ENCODE data around the gene ENSA.
"Not testable (repeated sequence)": the region's sequence is repeated elsewhere in the genome, so short reads cannot be mapped to it uniquely, and the experiment has no call there.

DNA sequence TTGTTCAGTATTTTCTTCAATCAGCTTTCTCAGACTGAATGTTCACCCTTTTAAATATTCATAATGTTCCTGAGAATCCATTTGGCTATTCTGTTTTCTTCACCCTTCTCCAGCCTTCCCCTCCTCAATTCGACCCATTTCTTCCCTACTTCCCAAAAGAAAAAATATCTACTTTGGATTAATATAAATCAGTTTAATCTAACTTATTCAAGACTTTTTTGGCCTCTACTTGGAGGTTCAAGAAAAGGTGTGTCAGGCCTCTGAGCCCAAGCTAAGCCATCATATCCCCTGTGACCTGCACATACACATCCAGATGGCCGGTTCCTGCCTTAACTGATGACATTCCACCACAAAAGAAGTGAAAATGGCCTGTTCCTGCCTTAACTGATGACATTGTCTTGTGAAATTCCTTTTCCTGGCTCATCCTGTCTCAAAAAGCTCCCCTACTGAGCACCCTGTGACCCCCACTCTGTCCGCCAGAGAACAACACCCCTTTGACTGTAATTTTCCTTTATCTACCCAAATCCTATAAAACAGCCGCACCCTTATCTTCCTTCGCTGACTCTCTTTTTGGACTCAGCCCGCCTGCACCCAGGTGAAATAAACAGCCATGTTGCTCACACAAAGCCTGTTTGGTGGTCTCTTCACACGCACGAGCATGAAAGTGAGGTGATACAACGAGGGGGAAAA, 11.9 kb upstream of the ENSA start:
- not testable (repeated sequence) for TF ChIP-seq POLR2A (IDR thresholded peaks at IDR 0.05)
- TF ChIP-seq, protein P1, sequence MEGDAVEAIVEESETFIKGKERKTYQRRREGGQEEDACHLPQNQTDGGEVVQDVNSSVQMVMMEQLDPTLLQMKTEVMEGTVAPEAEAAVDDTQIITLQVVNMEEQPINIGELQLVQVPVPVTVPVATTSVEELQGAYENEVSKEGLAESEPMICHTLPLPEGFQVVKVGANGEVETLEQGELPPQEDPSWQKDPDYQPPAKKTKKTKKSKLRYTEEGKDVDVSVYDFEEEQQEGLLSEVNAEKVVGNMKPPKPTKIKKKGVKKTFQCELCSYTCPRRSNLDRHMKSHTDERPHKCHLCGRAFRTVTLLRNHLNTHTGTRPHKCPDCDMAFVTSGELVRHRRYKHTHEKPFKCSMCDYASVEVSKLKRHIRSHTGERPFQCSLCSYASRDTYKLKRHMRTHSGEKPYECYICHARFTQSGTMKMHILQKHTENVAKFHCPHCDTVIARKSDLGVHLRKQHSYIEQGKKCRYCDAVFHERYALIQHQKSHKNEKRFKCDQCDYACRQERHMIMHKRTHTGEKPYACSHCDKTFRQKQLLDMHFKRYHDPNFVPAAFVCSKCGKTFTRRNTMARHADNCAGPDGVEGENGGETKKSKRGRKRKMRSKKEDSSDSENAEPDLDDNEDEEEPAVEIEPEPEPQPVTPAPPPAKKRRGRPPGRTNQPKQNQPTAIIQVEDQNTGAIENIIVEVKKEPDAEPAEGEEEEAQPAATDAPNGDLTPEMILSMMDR (IDR thresholded peaks at IDR 0.05) = not testable (repeated sequence)
